GM19035 (cell line): ENCODE data around the gene EIF3I.

ENCODE experiments used
- ATAC-seq: cut with Tn5 transposase; IDR thresholded peaks from one replicate; pipeline ENCODE4 v1.9.1; 2021; ENCODE audit not compliant: unreplicated experiment

Gene EIF3I

DNA sequence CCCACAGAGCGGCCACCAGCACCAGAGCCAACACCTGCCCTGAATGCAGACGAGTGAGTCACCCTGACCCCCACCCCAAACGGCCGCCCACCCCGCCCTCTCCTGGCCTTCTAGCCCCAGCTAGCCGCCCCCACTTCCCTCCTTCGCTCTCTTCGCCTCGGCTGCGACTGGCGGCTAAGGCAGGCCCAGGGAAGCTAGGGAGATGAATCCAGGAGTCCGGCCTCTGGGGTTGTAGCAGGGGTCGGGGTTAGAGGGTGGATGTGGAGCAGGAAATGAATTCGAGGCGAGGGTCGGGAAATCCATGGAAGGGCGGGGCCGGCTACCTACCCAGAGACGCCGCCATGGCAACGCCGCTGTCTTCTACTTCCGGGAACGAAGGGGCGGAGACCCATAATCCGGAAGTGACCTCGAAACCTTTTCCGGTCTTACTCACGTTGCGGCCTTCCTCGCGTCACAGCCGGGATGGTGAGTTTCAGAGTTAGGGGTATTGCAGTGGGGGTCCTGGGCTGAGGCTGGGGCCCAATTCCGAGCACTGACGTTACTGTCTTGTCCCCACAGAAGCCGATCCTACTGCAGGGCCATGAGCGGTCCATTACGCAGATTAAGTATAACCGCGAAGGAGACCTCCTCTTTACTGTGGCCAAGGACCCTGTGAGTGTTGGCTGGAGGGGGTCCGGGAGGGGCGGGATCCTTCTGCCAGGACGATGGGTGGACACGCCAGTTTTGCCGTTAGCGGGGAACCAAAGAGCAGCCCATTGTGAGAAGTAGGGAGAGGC lies at the start of gene EIF3I, which contains the start of gene TMEM234:
Gene EIF3I (plus strand): TSS at position 428 of the 776 bp plus-strand sequence. CDS start 35 bp downstream, at position 463.
Gene TMEM234 (minus strand): TSS at position 374 of the 776 bp plus-strand sequence. CDS start 31 bp downstream, at position 343.
- ATAC-seq = peak; percentile 93

- no peak for ATAC-seq
Observed at GRCh38 chr1:32172621-32173245, 49.5 kb upstream of the EIF3I start.

GRCh38 chr1:32178380-32179192 lies 43.6 kb upstream of the EIF3I start:
- ATAC-seq = no peak

DNA sequence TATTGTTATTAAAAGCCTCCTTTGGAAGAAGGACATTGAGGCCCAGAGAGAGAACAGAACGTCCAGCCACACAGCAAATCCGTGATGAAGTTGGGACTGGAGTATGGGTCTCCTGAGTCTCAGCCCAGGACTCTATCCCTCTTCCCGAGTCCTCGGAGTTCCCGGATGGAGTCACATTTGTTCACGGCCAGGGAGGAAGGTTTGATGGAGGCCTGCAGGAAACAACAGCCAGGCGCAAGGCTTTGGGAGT lies 43.1 kb upstream of the EIF3I start:
- peak; percentile 2 for ATAC-seq

- ATAC-seq = peak; percentile 88
Observed at GRCh38 chr1:32179443-32180185, 42.6 kb upstream of the EIF3I start, which contains the start of gene TXLNA. TSS of gene TXLNA (plus strand) at chr1:32179675. CDS start at chr1:32180346, 671 bp downstream.

GRCh38 chr1:32180186-32181060 lies 41.8 kb upstream of the EIF3I start:
- no peak for ATAC-seq

DNA sequence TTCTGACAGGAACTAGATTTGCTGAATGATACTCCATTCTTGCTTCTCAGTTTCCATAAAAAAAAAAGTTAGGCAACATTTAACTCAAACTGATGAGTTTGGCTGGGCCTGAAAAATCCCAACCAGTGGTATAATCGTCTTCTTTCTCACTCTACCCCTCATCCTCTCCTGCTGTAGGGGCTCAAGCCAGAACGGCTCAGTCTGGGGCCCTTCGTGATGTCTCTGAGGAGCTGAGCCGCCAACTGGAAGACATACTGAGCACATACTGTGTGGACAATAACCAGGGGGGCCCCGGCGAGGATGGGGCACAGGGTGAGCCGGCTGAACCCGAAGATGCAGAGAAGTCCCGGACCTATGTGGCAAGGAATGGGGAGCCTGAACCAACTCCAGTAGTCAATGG lies 41.1 kb upstream of the EIF3I start:
- ATAC-seq = no peak

DNA sequence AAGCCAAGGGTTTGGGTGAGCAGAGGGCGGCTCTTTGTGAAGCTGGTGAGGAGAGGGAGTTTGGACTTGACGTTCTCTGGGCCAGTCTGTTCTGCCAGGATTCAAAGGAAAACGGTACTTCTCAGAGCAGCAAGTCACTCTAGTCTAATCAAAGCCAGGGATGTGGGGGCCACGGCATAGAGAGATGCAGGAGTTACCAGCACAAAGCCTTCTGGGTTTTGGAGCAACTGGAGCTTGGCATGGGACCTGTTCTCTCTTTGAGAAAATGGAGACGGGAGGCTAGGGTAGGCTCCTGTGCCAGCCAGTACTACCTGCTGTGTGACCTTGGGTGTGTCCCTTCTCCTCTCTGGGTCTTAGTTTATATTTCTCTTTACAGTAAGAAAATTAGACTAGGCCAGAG lies 40.6 kb upstream of the EIF3I start:
- ATAC-seq = no peak

- no peak for ATAC-seq
Observed at GRCh38 chr1:32182060-32182459, 40.1 kb upstream of the EIF3I start.

DNA sequence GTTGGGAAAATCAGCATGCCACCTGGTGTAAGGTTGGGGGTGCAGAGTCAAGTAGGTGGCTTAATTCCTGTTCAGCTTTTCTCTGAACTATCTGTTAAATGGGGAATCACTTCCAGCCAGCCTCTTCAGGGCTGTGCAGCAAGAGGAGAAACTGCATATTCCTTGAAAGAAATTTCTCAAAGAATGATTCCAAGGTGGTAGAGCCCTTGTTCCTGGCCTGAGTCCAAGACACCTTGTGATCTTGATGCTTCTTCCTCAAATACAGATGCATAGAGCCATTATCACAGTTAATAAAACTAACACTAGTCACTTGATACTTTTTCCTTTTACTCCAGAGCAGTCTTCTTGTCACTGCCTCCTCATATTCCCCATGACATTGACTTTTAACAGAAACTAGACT lies 37.6 kb upstream of the EIF3I start:
- no peak for ATAC-seq

DNA sequence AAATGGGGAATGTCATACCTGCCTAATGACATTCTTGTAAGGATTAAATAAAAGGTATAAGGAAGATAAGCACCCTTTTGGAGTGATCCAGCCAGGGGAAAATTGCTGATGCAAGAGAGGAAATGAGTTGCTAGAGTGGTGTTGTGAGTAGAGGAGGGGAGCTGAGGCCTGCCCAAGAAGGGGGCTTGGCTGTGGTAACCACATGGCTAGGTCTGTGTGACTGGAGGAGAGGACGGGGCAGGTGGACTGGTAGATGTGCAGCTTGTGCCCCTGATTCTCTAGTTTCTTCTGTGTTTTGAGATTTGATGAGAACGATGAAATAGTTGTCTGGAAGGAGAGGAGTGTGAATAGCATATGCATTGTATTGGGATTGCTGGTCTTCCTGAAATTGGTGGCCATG lies 36.1 kb upstream of the EIF3I start:
- no peak for ATAC-seq

DNA sequence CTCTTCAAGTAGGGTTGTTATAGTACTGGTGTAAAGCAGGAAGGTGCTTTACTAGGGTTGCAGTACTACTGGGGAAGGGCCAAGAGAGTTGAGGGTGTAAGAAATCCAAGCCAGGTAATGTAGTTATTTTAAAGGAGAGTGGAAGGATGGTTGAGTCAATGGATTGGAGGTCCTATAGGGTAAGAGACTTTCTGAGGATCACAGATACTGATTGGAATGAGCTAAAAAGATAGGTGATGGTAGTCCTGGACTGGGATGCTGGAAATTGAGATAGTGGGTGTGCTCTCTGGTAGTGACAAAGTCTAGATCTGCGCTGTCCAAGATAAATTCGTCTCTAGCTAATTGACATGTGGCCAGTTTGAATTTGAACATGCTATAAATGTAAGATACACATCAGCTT lies 35.7 kb upstream of the EIF3I start:
- no peak for ATAC-seq

- no peak for ATAC-seq
Observed at GRCh38 chr1:32187850-32188249, 34.4 kb upstream of the EIF3I start.

GRCh38 chr1:32192220-32192948 lies 29.8 kb upstream of the EIF3I start:
- ATAC-seq = no peak

- ATAC-seq = no peak
Observed at GRCh38 chr1:32194984-32195383, 27.2 kb upstream of the EIF3I start.

- no peak for ATAC-seq
Observed at GRCh38 chr1:32195531-32195930, 26.7 kb upstream of the EIF3I start.

DNA sequence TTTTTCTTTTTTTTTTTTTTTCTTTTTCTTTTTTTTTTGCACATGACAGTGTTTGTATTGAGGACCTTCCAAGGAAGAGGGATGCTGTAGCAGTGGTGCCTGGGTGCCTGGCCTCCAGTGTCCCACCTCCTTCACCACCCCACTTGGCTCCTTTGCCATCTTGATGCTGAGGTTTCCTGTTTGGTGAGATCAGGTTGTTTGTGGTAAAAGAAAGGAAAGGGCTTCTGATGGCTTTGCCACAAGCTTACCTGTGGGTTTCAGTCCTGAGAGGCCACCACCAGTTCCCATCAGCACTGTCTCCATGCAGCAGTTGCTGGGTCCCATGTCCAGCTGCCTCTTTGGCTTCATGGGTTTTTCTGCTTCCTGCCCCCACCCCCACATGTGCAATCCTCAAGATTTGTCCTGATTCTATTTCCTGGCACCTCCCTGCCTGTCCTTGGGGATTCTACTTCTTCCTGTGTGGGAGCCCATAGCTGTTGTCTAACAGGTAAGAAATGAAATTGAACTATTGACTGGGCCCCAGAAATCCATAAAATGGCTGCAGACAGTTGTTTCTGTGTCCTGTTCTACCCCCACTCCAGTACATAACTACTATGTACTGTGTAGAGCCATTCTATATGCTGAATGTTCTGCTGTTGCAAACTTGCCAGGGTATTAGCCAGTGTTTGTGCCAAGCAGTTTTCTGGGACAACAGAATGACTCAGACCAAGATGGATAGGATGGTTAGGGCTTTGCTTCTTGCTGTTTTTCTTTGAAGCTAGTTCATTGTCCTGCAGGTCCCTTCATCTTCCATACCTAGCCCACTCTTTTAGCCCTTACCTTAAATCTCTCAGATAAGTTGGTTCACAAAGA lies 26.0 kb upstream of the EIF3I start:
- no peak for ATAC-seq

DNA sequence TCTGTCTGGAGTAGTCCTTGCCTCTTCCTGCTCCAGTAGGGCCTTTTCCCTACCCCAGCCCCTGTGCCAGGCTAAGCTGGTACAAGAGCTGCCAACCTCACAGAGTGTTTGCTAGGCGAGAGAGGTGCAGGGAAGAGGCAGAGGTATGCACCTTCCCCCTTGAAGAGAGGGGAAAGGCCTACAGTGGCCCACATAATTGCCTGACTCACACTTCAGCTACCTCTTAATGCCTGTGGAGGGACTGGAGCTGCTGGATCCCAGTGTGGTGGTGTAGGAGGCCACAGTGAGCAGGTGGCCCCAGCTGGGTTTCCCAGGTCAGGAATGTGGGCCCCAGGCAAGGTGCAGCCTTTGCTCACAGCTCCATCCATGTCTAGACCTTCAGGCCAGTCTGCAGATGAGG lies 25.1 kb upstream of the EIF3I start:
- ATAC-seq = no peak

GRCh38 chr1:32197837-32198236 lies 24.4 kb upstream of the EIF3I start:
- ATAC-seq = no peak
